ENCODE data around the gene LHX5.
A peak's percentile ranks its signal among the peaks of the same experiment; 100 is the strongest.

Gene LHX5

DNA sequence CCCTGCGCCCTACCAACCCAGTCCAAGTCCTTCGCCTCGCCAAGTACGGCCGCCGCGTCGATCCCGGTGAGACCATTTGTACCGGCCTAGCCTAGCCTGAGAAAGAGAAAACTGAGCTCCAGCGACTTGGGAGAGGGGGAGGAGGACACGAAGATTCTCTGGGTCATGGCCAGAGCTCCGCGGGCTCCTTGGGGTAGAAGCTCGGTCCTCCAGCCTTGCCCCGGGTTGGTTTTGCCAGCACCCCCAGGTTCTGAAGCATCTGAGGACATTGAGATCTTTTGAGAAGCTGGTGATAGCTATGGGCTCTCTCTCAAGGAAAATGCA, 7.3 kb downstream of the LHX5 start:
- H3K4me3 ChIP-seq (ENCODE audit: low read depth, low read length), result no peak overlapping the region
- TF ChIP-seq, protein P1, sequence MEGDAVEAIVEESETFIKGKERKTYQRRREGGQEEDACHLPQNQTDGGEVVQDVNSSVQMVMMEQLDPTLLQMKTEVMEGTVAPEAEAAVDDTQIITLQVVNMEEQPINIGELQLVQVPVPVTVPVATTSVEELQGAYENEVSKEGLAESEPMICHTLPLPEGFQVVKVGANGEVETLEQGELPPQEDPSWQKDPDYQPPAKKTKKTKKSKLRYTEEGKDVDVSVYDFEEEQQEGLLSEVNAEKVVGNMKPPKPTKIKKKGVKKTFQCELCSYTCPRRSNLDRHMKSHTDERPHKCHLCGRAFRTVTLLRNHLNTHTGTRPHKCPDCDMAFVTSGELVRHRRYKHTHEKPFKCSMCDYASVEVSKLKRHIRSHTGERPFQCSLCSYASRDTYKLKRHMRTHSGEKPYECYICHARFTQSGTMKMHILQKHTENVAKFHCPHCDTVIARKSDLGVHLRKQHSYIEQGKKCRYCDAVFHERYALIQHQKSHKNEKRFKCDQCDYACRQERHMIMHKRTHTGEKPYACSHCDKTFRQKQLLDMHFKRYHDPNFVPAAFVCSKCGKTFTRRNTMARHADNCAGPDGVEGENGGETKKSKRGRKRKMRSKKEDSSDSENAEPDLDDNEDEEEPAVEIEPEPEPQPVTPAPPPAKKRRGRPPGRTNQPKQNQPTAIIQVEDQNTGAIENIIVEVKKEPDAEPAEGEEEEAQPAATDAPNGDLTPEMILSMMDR (conservative IDR thresholded peaks at IDR 0.05; ENCODE audit: low read depth, low read length), result no peak
- no peak for DNase-seq (ENCODE audit: low read depth)

DNA sequence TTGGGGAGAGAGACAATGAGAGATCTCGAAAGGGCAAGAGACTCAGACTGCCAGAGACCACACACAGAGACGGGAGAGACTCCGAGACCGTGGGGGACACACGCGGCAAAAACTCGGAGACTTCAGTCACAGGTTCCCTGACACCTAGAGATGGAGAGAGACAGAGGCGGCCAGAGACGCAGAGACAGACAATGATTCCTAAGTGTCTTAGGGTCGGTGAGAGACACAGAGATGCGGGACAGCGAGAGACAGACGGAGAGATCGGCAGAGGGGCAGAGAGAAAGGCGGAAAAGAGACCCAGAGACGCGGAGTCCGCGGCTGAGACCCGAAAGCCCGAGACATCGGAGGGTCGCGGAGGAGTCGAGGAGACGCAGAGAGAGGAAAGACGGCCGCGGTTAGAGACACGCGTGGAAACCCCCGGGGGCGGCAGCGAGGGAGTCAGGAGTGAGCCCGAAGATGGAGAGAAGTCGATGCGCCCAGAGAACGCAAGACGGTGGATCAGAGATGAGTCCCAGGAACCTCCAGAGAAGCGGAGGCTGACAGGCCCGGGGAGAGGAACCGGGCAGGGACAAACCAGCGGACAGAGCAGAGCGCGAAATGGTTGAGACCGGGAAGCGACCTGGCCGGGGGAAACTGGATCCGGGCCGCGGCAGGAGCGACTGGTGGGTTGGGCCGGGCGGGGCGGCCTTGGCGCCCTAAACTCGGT, 7.8 kb downstream of the LHX5 start:
- no peak overlapping the region for H3K4me3 ChIP-seq (ENCODE audit: low read depth, low read length)
- TF ChIP-seq, protein P1 (conservative IDR thresholded peaks at IDR 0.05; ENCODE audit: low read depth, low read length), result no peak
- no peak for DNase-seq (ENCODE audit: low read depth)

DNA sequence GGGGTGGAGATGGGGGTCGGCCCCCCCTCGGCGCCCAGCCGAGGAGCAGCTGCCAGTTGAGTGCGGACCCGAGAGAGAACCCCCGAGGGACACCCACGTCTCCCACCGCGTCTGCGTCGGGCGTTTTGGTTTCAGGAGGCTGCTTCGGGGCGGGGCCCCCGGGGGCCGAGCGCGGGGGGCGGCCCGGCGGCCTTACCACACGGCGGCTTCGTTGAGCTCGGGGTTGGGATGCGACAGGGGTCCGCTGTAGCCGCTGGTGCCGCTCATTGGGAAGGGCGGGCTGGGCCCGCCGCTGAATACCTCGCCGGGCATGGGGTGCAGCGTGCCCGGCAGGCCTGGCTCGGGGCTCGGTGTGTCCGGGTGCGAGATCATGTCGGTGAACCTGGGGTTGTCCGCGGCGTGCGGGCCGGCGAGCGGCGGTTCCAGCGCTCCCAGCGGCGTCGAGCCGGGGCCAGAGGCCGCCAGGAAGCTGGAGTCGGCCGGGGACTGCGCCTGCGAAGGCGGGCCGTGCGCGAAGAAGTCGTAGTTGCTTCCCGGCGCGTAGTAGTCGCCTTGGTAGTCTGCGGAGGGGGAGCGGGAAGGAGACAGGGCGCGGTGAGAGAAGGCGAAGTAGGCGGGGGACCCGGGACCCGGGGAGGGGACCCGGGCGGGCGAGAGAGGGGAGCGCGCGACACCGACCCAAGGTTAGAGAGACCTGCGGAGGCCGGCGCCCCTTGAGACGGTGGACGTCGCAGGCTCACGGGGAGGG, 8.5 kb downstream of the LHX5 start:
- H3K4me3 ChIP-seq (ENCODE audit: low read depth, low read length), result no peak overlapping the region
- no peak for DNase-seq (ENCODE audit: low read depth)
- TF ChIP-seq, protein P1 (conservative IDR thresholded peaks at IDR 0.05; ENCODE audit: low read depth, low read length), result no peak

DNA sequence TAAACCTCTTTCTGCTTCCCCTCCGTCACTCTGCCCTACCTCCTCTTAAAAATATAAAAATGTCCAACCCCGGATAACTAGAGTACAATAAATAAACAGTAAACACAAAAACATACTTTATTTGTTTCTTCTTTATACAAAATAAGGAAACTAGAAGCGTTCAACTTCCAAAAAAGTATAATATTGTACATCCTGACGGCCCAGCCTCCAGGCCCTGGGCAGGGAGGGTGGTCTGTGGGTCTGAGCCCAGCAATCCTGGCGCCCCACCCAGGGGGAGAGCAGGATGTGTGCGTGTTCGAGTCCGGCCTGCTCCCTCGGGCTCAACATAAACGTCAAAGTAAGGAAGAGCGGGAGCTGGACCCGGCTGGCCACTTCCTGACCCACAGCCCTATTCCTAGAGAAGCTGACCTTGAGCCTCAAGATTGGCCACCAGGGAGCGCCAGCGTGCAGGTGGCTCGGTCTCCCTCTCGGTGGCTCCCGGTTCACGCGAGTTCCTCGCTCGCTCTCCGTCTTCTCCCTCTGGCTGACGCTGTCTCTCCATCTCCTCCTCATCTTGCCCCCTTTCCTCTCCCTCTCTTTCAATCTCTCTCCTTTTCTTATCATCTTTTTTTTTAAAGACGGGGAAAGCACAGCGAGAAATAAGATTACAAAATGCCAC, 9.4 kb downstream of the LHX5 start:
- TF ChIP-seq, protein P1 (conservative IDR thresholded peaks at IDR 0.05; ENCODE audit: low read depth, low read length), result peak; percentile 93
- DNase-seq (ENCODE audit: low read depth), result peak; percentile 80
- no peak overlapping the region for H3K4me3 ChIP-seq (ENCODE audit: low read depth, low read length)

DNA sequence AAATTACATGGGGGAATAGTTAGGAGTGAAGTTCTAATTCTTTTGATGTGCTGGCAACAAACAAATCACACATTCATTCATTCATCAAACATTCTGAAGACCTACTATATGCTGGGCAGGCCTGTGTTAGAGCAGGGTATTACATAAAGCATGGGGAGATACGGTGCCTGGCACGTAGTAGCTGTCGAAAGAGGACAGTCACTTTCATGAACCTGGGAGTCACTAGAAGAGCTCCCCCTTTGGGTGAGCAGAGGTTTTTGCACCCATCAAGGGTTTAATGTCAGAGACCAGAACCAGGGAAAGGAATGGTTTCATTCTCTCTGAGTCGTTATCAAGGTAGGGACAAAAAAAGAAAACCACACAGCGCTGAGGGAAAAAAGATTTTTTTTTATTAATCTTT, 10.0 kb downstream of the LHX5 start:
- no peak overlapping the region for H3K4me3 ChIP-seq (ENCODE audit: low read depth, low read length)
- TF ChIP-seq, protein P1 (conservative IDR thresholded peaks at IDR 0.05; ENCODE audit: low read depth, low read length), result peak; percentile 68
- DNase-seq (ENCODE audit: low read depth), result peak; percentile 26

DNA sequence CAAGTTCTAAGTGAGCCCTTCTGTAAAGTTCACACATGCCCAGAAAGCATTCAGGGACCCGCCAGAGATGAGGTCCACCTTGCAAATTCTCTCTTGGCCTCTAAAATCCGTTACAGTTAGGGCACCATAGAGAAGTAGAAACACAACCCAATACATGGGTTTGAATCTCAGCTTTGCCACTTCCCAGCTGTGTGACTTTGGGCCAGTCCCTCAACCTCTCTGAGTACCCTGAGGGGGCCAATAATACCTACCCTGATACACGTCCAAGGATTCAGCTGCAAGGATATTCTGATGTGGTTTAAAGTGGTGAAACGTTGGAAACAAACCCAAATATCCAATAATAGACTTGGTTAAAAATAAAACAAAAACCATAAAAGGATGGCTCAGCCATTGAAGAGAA, 11.7 kb downstream of the LHX5 start:
- DNase-seq (ENCODE audit: low read depth), result no peak
- TF ChIP-seq, protein P1 (conservative IDR thresholded peaks at IDR 0.05; ENCODE audit: low read depth, low read length), result no peak

More for the DNA sequence above, 11.7 kb downstream of the LHX5 start:
- no peak overlapping the region for H3K4me3 ChIP-seq (ENCODE audit: low read depth, low read length)

Data from choroid plexus epithelial cell (primary cell).